Skin of body (tissue), 2 donors: ENCODE data around the gene MVK. TPM values are rescaled to one million over a fixed set of nuclear protein-coding genes. Genes with fewer than 3 reads are reported as not detected.
"Not testable (repeated sequence)": the region's sequence is repeated elsewhere in the genome, so short reads cannot be mapped to it uniquely, and the experiment has no call there.

ENCODE experiments used
- DNase-seq: peaks from one replicate; lab custom pipeline; 2025; lab: John Stamatoyannopoulos, UW
- total RNA-seq: library from RNA; depleted of rRNA; stranded (reverse); fragments of >200 nt; gene quantifications from one replicate; pipeline ENCODE4 v1.2.3, GENCODE V29; 2014

MVK gene
- total RNA-seq, 1 donor from 2014 or later: 12.3 TPM

DNA sequence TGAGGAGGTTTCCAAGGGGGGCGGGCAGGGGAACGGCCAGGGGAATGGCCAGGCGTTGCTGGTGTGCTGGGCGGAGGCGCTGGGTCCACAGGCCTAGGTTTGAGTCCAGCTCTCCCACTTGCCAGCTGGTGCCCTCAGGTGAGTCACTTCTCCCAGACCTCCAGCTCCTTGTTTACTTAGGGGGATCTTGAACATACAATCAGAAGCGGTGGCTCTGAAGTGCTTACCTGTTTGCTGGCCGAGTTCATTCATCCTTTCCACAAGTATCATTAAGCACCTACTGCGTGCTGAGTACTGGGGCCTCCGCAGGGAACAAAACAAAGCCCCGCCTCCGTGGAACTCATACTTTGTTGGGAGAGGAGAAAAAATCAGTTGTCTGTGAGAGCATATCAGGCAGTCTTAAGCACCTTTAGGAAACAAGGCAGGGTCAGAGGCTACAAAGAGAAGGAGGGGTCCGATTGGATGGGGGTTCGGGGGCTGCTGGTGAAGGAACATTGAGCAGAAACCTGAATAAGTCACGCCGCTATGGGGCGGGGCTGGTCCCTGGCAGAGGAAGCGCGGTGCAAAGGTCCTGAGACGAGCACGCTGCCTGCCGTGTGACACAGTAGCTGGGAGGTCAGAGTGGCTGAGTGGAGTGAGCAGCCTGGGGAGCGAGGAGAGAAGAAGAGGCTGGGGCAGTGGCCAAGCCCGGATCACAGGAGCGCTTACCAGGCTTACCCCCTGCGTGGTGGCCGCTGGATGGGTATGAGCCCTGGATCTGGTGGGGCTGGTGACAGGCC, 15.1 kb downstream of the MVK start:
- no peak for DNase-seq

GRCh38 chr12:109589240-109589590, 15.6 kb downstream of the MVK start:
- DNase-seq: no peak

DNA sequence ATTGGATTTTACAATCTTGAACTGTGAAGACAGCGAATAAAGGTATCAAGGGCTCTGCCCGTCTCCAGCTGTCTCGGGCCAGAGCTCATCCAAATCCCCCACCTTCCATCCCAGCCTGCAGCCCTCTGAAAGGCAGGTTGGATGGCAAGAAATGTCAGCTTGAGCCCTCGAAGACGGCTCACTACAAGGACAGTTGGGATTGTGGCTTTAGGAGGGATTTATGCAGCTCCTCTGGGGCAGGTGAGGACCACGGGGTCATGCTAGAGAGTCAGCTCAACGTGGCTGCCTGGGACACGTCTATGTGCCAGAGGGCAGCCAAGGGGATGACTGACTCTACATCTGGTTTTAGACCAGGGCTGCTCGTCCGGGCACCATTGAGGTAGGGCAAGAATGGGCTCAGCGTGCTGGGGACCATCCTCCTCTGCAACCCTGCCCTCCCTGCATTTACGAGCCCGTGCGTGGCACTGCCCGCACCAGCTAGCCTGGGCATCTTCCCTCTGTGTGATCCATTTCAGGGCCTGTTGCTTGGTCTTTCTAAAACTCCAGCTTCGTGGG, 16.2 kb downstream of the MVK start:
- no peak for DNase-seq

DNA sequence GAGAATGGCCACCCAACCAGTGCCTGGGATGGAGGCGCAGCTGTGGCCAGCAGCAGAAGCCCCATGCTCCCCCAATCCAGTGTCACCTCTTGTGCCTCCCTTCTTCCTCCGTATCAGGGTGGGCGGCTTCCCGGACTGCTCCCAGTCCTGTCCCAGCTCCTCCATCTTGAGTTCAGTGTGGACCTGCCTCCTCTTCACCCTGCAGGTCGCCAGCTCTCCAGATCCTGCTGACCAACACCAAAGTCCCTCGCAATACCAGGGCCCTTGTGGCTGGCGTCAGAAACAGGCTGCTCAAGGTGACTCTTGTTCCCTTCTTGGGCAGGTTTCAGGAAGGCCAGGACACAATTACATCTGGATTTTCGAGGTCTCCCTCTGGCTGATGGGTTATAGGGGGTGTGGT, 17.0 kb downstream of the MVK start:
- DNase-seq: no peak

GRCh38 chr12:109591041-109591440, 17.4 kb downstream of the MVK start:
- DNase-seq: no peak

- no peak for DNase-seq
Observed at GRCh38 chr12:109592195-109592904, 18.8 kb downstream of the MVK start.

DNA sequence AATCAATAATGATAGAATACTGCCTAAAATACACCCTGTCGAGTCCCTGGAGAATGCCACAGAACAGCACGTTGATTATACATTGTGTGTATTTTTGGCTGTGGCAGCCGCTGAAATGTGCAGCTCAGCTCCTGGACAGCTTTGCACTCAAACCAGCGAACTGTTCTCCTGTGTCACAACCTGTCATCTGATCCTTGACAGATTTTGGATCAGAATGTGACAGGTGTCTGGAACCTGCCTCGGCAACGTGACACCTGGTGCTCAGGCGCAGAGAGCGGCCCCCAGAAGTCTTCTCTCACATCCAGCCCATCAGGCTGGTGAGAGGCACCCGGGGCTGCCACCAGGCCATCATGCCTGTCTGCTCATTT, 19.3 kb downstream of the MVK start:
- no peak for DNase-seq

DNA sequence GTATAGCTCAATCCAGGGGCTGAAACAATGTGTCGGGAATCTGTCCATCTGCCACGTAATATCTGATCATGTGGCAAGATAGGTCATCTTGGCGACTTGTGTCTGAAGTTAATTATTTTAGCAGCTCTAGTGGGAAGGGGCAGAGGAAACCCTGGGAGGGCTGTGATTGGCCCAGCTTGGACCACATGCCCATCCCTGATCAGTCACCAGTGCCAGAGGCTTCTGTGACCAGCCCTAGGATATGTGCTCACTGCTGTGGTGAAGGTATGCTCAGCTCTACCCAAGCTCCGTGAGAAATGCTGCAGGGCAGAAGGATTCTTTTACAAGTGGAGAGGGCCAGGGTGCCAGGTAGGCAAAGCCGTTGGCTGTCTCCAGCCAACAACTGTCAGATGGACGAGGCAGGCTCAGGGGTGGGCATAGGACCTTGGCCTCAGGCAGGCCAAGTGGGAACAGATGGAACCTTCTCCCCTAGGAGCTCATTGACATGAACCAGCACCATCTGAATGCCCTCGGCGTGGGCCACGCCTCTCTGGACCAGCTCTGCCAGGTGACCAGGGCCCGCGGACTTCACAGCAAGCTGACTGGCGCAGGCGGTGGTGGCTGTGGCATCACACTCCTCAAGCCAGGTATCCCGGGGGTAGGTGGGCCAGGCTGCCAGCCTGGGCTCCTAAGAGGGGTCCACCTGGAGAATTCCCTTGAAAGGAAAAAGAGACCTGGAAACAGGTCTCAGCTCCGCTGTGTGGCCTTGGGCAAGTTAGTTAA, 21.1 kb downstream of the MVK start:
- DNase-seq: no peak

- no peak for DNase-seq
Observed at GRCh38 chr12:109595321-109595902, 21.8 kb downstream of the MVK start.

DNA sequence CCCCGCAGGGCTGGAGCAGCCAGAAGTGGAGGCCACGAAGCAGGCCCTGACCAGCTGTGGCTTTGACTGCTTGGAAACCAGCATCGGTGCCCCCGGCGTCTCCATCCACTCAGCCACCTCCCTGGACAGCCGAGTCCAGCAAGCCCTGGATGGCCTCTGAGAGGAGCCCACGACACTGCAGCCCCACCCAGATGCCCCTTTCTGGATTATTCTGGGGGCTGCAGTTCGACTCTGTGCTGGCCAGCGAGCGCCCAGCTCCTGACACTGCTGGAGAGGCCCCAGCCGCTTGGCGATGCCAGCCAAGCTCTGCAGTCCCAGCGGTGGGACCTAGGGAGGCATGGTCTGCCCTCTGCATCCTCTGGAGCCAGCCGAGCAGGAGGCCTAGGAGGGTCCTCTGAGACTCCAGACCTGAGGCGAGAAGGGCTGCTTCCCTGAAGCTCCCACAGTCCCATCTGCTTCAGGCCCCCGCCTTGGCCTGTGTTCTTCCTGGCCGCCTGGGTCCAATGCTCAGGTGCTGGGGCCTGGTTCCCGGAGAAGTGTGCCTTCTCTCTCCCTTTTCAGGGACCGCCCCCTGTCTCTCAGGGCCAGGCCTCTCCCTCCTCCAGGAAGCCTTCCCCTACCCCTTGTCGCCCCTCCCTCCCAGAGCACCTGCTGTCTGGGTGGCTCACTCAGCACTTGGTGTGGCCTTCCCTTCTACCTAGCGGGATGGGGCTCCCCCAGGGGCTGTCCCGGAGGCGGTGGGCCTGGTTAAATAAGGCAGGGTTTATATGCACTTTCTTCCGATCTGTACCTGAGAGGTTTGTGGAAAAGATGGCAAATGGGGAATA, 23.0 kb downstream of the MVK start:
- DNase-seq: no peak

DNA sequence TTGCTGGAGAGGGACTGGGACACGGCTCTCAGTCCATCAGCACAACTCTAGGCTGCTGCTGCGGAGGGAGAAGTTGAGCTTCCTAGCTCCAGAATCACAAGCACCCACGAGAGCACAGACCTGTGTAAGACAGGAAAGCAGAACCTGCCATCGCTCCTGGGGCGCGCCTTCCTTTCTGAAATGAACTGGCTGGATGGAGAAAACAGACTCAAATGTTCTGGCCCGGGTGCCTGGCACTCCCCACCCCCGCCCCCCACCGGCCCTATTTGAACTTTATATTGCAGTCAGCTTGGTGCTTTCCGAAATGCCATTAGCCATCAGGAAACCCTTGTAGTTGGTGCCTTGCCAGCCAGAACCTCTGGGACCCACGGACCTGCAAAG, 23.8 kb downstream of the MVK start:
- DNase-seq: no peak

- peak; percentile 75 for DNase-seq
Observed at GRCh38 chr12:109597795-109598427, 24.3 kb downstream of the MVK start.

DNA sequence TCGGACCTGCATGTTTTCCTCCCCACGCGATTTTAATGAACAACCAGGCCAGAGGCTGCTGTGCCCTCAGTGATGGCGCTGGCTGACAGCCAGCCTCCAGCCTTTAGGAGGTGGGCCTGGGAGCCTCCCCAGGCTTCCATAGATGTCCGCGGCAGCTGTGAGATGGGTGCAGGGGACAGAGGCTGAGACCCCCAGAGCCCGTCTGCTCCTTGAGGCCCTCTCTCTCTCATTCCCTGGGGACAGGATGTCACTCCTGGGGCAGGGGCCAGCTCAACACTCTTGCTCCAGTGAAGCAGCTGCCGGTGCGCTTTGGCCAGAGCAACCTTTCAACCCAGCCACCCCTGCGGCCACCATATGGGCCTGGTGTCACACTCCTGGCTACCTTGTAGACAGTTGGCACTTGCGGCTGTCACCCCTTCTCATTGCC, 24.8 kb downstream of the MVK start:
- no peak for DNase-seq

GRCh38 chr12:109599087-109599486, 25.5 kb downstream of the MVK start:
- no peak for DNase-seq

- DNase-seq: no peak
Observed at GRCh38 chr12:109600481-109600880, 26.9 kb downstream of the MVK start.

DNA sequence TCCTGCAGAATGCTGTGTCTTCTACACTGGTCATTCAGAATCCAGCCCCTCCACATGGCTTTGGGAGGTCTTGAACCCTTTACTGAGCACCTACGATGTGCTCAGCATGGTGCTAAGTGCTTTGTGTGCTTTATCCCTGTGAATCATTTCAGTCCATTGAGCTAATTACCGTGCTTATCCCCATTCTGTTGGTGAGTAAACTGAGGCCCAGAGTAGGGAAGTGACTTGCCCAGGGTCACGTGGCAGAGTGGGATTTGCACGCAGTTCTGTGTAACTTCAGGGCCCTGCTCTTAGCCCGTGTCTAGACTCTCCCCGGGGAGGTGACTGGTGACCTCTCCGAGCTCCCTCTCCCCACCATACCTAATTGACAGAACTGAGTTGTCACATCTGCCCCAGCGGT, 27.4 kb downstream of the MVK start:
- no peak for DNase-seq

DNA sequence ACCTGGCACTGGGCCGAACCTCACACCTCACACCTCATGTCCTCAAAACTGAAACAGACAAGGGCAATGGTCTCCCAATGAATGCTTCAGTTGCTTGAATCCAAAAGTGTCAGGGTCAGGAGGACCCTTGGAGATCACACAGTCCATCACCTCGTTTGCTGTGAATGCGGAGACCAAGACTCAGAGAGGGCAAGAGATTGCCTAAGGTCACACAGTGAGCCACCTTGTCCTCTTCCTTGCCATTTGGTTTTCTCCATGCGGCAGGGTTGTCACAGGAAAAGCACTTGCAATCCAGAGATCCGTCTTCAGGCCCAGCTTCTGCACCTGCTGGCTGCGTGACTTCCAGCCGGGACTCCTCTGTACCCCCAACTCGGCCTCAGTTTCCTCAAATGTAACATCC, 28.0 kb downstream of the MVK start:
- no peak for DNase-seq

DNA sequence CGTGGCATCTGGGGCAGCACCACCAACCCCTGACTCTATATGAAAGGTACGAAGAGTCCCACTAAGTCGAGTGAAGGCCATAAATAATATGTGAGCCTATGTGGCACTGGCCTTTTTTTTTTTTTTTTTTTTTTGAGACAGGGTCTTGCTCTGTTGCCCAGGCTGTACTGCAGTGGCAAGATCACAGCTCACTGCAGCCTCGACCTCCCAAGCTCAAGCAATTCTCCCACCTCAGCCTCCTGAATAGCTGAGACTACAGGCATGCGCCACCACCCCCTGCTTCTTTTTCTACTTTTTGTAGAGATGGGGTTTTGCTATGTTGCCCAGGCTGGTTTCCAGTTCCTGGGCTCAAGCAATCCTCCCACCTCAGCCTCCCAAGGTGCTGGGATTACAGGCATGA, 28.5 kb downstream of the MVK start:
- DNase-seq: not testable (repeated sequence)

GRCh38 chr12:109604132-109604585, 30.6 kb downstream of the MVK start:
- no peak for DNase-seq

DNA sequence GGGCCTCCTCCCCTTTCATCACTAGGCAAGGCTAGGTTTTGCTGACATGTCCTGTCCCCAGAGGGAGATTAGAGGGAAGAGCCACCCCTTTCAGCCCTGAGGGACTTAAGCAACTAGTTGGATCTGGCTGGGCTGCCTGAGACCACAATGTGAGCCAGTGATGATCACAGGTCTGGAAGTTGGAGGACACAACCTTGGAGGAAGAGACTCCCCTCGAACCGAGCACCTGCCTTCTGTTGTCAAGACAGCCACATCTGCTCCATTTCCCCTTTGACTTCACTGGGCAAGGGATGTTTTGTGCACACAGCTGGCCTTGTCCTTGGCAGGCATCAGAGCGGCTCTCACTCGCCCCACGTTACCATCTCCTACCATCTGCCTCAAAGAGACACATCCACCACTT, 31.4 kb downstream of the MVK start:
- no peak for DNase-seq
